Activated CD4-positive, alpha-beta T cell treated with anti-CD3 and anti-CD28 coated beads for 36 hours (primary cell): ENCODE measurements around the gene MCM9. TPM values are rescaled to one million over a fixed set of nuclear protein-coding genes. Genes with fewer than 3 reads are reported as not detected.
"Not testable (repeated sequence)": the region's sequence is repeated elsewhere in the genome, so short reads cannot be mapped to it uniquely, and the experiment has no call there.

Experiments
- ATAC-seq: fragments of 200-7000 bp; cut with Tn5 transposase; one replicate; pipeline ENCODE4 v1.10.0; 2021; ENCODE audit warnings: mild to moderate bottlenecking, moderate library complexity
- CTCF ChIA-PET: fragments of 350-600 bp; sonication (Branson Sonifier 250); formaldehyde crosslinking; loops from one replicate; lab custom pipeline; 2021; ENCODE audit warnings: antibody characterized with exemption; lab: Charles Lee
- POLR2A ChIA-PET: fragments of 350-600 bp; sonication (Branson Sonifier 250); formaldehyde crosslinking; loops from one replicate; lab custom pipeline; 2021; ENCODE audit warnings: antibody characterized with exemption, inconsistent platforms; lab: Charles Lee
- DNase-seq: peaks from one replicate; pipeline ENCODE4 v3.0.0-alpha.2; 2020
- H3K27ac Mint-ChIP-seq: one replicate; pipeline ENCODE4 v1.8.0; 2021; ENCODE audit warnings: mixed read lengths
- H3K27me3 Mint-ChIP-seq: one replicate; pipeline ENCODE4 v1.8.0; 2021; ENCODE audit warnings: mixed read lengths
- H3K36me3 Mint-ChIP-seq: one replicate; pipeline ENCODE4 v1.8.0; 2021; ENCODE audit warnings: low read depth, mixed read lengths
- H3K4me1 Mint-ChIP-seq: one replicate; pipeline ENCODE4 v1.8.0; 2021; ENCODE audit warnings: mixed read lengths
- H3K4me3 Mint-ChIP-seq: one replicate; pipeline ENCODE4 v1.8.0; 2021; ENCODE audit warnings: mild to moderate bottlenecking, moderate library complexity, mixed read lengths
- H3K9me3 Mint-ChIP-seq: one replicate; pipeline ENCODE4 v1.8.0; 2021; ENCODE audit warnings: low read depth, mixed read lengths
- intact Hi-C, 2 experiments: fragments of 100-400 bp; cut with DNase I in 1 of 2; cut with micrococcal nuclease in 1 of 2; formaldehyde crosslinking; loops; one replicate each; pipeline versions ENCODE4 v1.14.2 to v1.15.1; 2022 to 2024; cut with DNase I, micrococcal nuclease
- total RNA-seq, 2 experiments: library from RNA; stranded (reverse); gene quantifications; one replicate each; pipeline ENCODE4 v1.2.3, GENCODE V29; 2021

Gene MCM9
- total RNA-seq, 2 experiments from 2014 or later = 17.0 to 17.2 TPM

GRCh38 chr6:118804091-118804490 is 130.9 kb downstream of the MCM9 start:
- ATAC-seq = no peak
- ChIA-PET POLR2A (no interaction called here), CTCF (interaction anchor here (0.8 to 2.0 kb wide), 4 partner anchors 10 to 238 kb away, joined by 3 to 10 read pairs (median 4); no protein-coding TSS in a partner anchor)
- no peak overlapping the region for H3K27ac Mint-ChIP-seq
- H3K9me3 Mint-ChIP-seq = no peaks in the 10 kb centered on the region
- H3K36me3 Mint-ChIP-seq = no peaks in the 10 kb centered on the region
- DNase-seq = no peak
- H3K27me3 Mint-ChIP-seq = no peaks in the 10 kb centered on the region
- H3K4me1 Mint-ChIP-seq = peaks cover 23% of the 10 kb centered on the region
- intact Hi-C loops = loop anchor here in 1 of 2 experiments (5.0 kb wide), 1 partner anchor 252 kb away; no protein-coding TSS in a partner anchor
- H3K4me3 Mint-ChIP-seq = no peak overlapping the region

DNA sequence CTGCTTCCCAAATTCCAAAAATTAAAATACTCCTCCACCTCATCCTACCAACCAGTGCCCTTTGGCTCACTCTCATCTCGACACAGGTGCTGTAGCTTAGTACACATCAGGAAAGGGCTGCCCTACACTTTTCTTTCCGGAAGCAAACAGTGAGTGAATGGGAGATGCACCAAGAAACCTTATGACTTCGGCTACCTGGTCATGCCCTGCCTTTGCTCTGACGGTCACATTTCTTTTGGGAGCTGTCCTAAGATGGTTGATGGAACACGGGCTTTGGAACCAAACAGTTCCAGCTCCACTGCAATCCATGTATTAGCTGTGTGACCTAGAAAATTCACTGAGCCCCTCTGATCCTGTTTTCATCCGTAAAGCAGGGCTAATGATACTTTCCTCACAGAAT is 133.7 kb downstream of the MCM9 start:
- H3K36me3 Mint-ChIP-seq = peaks cover 11% of the 10 kb centered on the region
- ATAC-seq (no peak), DNase-seq (no peak)
- no peaks in the 10 kb centered on the region for H3K27me3 Mint-ChIP-seq
- POLR2A ChIA-PET = no interaction called here
- H3K27ac Mint-ChIP-seq = no peak overlapping the region
- no peak overlapping the region for H3K4me3 Mint-ChIP-seq
- intact Hi-C loops = loop anchor here (2.0 to 5.0 kb wide), 4 partner anchors 236 to 516 kb away; no protein-coding TSS in a partner anchor
- CTCF ChIA-PET = interaction anchor here (0.6 to 2.8 kb wide), 26 partner anchors 8 to 520 kb away, joined by 3 to 18 read pairs (median 4); no protein-coding TSS in a partner anchor
- H3K4me1 Mint-ChIP-seq = peaks cover 24% of the 10 kb centered on the region
- peaks cover 5% of the 10 kb centered on the region for H3K9me3 Mint-ChIP-seq

DNA sequence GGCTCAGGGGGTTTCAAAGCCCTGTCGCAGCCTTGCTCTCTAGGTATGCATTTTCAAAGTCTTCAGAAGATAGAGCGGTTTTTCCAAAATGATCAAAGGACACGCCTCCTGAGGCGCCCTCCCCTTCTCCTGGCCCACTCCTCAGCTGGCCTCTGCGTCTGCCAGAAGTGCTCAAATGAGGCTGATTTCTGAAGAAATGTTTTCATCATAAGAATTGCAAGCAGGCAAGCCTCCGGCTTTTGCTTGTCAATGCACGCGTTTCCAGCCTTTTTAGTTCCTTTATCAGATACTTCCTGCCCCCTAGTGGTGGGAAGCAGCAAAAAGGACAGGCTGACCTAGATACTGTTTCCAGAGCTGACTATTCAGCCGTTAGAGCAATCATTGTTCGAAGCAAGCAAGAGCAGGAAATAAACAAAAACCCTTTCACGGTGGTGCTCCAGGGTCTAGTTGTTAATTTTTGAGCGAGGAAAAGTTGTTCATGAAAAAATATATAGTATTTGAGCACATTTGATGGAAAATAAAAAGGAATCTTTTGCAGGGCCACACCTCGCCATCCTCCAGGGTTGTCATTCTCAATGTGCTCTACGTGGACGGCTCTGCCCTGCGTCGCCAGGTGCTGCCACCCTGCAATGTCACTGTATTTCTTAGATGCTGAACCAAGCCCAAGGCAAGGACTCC is 134.4 kb downstream of the MCM9 start:
- H3K27ac Mint-ChIP-seq = peak overlapping the region; percentile 7
- H3K36me3 Mint-ChIP-seq = peaks cover 18% of the 10 kb centered on the region
- intact Hi-C loops = loop anchor here (1.0 to 5.0 kb wide), 7 partner anchors 24 to 517 kb away; no protein-coding TSS in a partner anchor
- peaks cover 28% of the 10 kb centered on the region for H3K4me1 Mint-ChIP-seq
- H3K9me3 Mint-ChIP-seq = peaks cover 9% of the 10 kb centered on the region
- DNase-seq (peak; percentile 89), ATAC-seq (peak; percentile 96)
- no peaks in the 10 kb centered on the region for H3K27me3 Mint-ChIP-seq
- ChIA-PET CTCF (interaction anchor here (0.5 to 2.8 kb wide), 44 partner anchors 8 to 519 kb away, joined by 3 to 18 read pairs (median 4); partner anchors contain the start of gene PLN), POLR2A (interaction anchor here (0.7 kb wide), 1 partner anchor 331 kb away, joined by 3 read pairs; no protein-coding TSS in a partner anchor)
- H3K4me3 Mint-ChIP-seq = no peak overlapping the region

DNA sequence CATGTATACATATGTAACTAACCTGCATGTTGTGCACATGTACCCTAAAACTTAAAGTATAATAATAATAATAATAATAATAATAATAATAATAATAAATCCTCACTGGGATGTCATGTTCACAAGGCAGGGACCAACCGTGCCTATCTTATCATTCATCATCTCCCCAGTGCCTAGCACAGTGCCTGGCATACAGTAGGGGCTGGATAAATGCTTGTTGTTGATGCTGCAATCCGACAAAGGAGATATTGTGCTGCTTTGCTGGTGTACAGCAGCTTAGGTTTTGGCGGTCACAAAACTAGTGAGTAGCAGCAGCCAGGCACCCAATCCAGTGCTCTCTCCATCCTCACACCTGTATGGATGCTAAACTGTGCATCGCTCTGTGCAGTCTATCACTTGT is 135.1 kb downstream of the MCM9 start:
- Mint-ChIP-seq H3K4me1 (peaks cover 28% of the 10 kb centered on the region), H3K9me3 (peaks cover 11% of the 10 kb centered on the region), H3K36me3 (peaks cover 23% of the 10 kb centered on the region), H3K27me3 (no peaks in the 10 kb centered on the region), H3K27ac (no peak overlapping the region), H3K4me3 (no peak overlapping the region)
- DNase-seq (no peak), ATAC-seq (no peak)
- ChIA-PET POLR2A (no interaction called here), CTCF (interaction anchor here (1.0 to 2.8 kb wide), 19 partner anchors 9 to 310 kb away, joined by 3 to 18 read pairs (median 5); no protein-coding TSS in a partner anchor)
- intact Hi-C loops = loop anchor here (1.0 to 5.0 kb wide), 7 partner anchors 24 to 517 kb away; no protein-coding TSS in a partner anchor

- Mint-ChIP-seq H3K4me1 (peaks cover 37% of the 10 kb centered on the region), H3K27ac (peak overlapping the region; percentile 80), H3K36me3 (peaks cover 30% of the 10 kb centered on the region), H3K9me3 (peaks cover 18% of the 10 kb centered on the region)
- H3K27me3 Mint-ChIP-seq, intact Hi-C loops, H3K4me3 Mint-ChIP-seq, ATAC-seq: not testable (repeated sequence)
- POLR2A ChIA-PET = interaction anchor here (0.6 kb wide), 1 partner anchor 72 kb away, joined by 3 read pairs; no protein-coding TSS in a partner anchor
- DNase-seq = peak; percentile 76
- CTCF ChIA-PET = interaction anchor here (0.8 kb wide), 1 partner anchor 314 kb away, joined by 4 read pairs; no protein-coding TSS in a partner anchor
Measured at GRCh38 chr6:118796548-118796947, 138.4 kb downstream of the MCM9 start.

GRCh38 chr6:118791499-118791898 is 143.5 kb downstream of the MCM9 start:
- POLR2A ChIA-PET = interaction anchor here (0.6 kb wide), 1 partner anchor 136 kb away, joined by 4 read pairs; no protein-coding TSS in a partner anchor
- H3K27me3 Mint-ChIP-seq = no peaks in the 10 kb centered on the region
- no peak overlapping the region for H3K4me3 Mint-ChIP-seq
- peak overlapping the region; percentile 7 for H3K27ac Mint-ChIP-seq
- intact Hi-C loops = no loop called here
- CTCF ChIA-PET = interaction anchor here (0.6 to 3.9 kb wide), 7 partner anchors 9 to 319 kb away, joined by 3 to 18 read pairs (median 3); no protein-coding TSS in a partner anchor
- peaks cover 22% of the 10 kb centered on the region for H3K36me3 Mint-ChIP-seq
- peaks cover 42% of the 10 kb centered on the region for H3K4me1 Mint-ChIP-seq
- ATAC-seq = peak; percentile 76
- peaks cover 18% of the 10 kb centered on the region for H3K9me3 Mint-ChIP-seq
- peak; percentile 43 for DNase-seq

DNA sequence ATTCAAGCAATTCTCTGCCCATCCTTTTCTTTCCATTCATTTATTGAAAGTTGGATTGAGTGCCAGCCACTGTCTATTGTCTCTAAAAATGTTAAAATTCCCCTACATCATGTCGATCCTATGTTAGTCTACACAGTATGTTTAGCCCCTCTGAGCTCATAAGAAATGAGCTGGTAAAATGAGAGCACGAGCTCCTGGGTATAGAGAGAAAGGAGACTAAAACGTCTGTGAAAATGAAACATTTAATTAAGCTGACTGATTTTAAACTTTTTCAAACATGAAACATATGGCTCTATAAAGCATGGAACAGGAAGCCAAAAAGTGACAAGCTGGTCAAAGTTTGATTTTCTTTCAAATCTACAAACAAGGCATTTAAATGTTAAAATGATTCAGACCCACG is 145.0 kb downstream of the MCM9 start:
- ATAC-seq = no peak
- no peak for DNase-seq
- Mint-ChIP-seq H3K27me3 (no peaks in the 10 kb centered on the region), H3K36me3 (peaks cover 10% of the 10 kb centered on the region), H3K9me3 (peaks cover 11% of the 10 kb centered on the region), H3K27ac (no peak overlapping the region), H3K4me1 (peaks cover 35% of the 10 kb centered on the region), H3K4me3 (no peak overlapping the region)
- POLR2A ChIA-PET = no interaction called here
- CTCF ChIA-PET = interaction anchor here (1.4 to 3.9 kb wide), 2 partner anchors 11 to 19 kb away, joined by 3 to 18 read pairs; no protein-coding TSS in a partner anchor
- intact Hi-C loops = no loop called here

DNA sequence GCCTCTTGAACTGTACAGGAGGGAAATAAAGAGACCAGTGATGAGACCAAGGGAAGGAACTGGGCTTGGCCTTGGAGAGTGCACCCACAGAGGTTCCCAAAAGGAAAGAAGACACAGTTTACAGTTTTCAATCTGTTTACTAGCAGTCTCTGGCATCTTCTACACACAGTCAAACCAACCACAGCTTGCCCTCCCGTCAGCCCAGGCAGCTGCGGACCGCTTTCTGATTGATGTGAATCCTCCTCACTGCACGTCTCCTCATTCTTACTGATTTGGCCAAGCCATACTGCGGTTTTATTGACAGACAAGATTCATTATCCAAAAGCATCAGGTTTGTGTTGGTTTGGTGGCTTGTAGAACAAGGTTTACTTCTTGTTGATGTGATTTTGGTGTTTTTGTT is 145.5 kb downstream of the MCM9 start:
- Mint-ChIP-seq H3K9me3 (peaks cover 11% of the 10 kb centered on the region), H3K4me1 (peaks cover 35% of the 10 kb centered on the region), H3K27me3 (no peaks in the 10 kb centered on the region), H3K27ac (no peak overlapping the region), H3K36me3 (peaks cover 10% of the 10 kb centered on the region), H3K4me3 (no peak overlapping the region)
- intact Hi-C loops = no loop called here
- CTCF ChIA-PET = interaction anchor here (1.4 to 3.9 kb wide), 2 partner anchors 11 to 20 kb away, joined by 3 to 18 read pairs; no protein-coding TSS in a partner anchor
- DNase-seq = no peak
- ATAC-seq = no peak
- POLR2A ChIA-PET = no interaction called here

- ATAC-seq = no peak
- intact Hi-C loops = no loop called here
- Mint-ChIP-seq H3K4me1 (peaks cover 35% of the 10 kb centered on the region), H3K4me3 (no peak overlapping the region), H3K27me3 (no peaks in the 10 kb centered on the region), H3K27ac (peak overlapping the region; percentile 51), H3K9me3 (peaks cover 11% of the 10 kb centered on the region), H3K36me3 (peaks cover 10% of the 10 kb centered on the region)
- DNase-seq = no peak
- ChIA-PET POLR2A (no interaction called here), CTCF (interaction anchor here (0.6 to 3.9 kb wide), 3 partner anchors 9 to 21 kb away, joined by 3 to 18 read pairs (median 3); no protein-coding TSS in a partner anchor)
Measured at GRCh38 chr6:118788702-118789101, 146.3 kb downstream of the MCM9 start.

DNA sequence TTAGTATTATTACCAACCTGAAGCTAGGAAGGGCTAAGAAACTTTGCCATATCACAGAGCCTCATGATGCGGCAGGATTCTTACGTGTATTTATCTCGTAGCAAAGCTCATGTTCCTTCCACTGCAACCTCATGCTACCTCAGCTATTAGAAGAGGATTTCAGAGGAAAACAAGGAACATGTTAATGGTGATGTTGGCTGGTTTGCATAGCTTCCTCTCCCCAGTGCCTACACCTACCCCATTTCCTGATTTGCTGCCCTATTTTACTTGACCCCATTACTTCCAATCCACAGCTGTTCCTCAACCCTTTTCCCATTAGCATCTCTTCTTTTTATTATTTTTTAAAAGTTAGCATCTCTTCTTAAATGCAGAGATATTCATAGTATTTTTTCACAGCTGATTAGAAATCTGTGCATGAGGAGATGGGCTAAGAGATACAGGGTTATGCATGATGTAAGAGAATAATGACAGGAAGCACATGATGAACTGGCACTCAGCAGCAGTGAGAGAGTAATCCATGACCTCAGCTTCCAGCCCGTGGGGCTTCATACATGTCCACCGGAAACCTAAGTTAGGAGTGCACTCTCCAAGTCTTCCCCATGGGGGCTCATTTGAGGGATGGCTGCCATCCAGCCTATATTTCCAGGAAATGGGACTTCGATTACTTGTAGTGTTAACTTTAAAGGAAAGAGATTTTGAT is 147.1 kb downstream of the MCM9 start:
- Mint-ChIP-seq H3K9me3 (peaks cover 11% of the 10 kb centered on the region), H3K27me3 (no peaks in the 10 kb centered on the region), H3K27ac (peak overlapping the region; percentile 51), H3K4me1 (peaks cover 35% of the 10 kb centered on the region), H3K4me3 (no peak overlapping the region), H3K36me3 (peaks cover 10% of the 10 kb centered on the region)
- ChIA-PET CTCF (interaction anchor here (0.6 to 2.4 kb wide), 5 partner anchors 10 to 222 kb away, joined by 3 to 13 read pairs (median 5); no protein-coding TSS in a partner anchor), POLR2A (no interaction called here)
- ATAC-seq (peak; percentile 40), DNase-seq (no peak)
- intact Hi-C loops = no loop called here
